Loucy (cell line): Measurements from ENCODE around the gene PCOLCE2.

Experiments used
- H2AFZ ChIP-seq: fragments of 200-600 bp; sonication (generic); 2 replicates; pipeline ENCODE4 v1.6.0; 2016; ENCODE audit warnings: antibody characterized with exemption, mild to moderate bottlenecking, low read length, moderate library complexity
- H3F3A ChIP-seq: fragments of 200-600 bp; 2 replicates; pipeline ENCODE4 v1.6.0; 2016; ENCODE audit warnings: antibody characterized with exemption, low read depth, mild to moderate bottlenecking
- H3K27me3 ChIP-seq: fragments of 200-600 bp; sonication (generic); 2 replicates; pipeline ENCODE4 v1.6.1; 2014; ENCODE audit warnings: low read length, mild to moderate bottlenecking; ENCODE audit not compliant: insufficient read depth, poor library complexity, severe bottlenecking
- H3K36me3 ChIP-seq: fragments of 200-600 bp; sonication (generic); 2 replicates; pipeline ENCODE4 v1.6.1; 2016; ENCODE audit warnings: low read length; ENCODE audit not compliant: insufficient read depth
- H3K4me1 ChIP-seq: fragments of 200-600 bp; sonication (generic); 2 replicates; pipeline ENCODE4 v1.5.1; 2014; ENCODE audit warnings: low read length, mild to moderate bottlenecking; ENCODE audit not compliant: insufficient read depth, poor library complexity, severe bottlenecking
- H3K4me2 ChIP-seq: fragments of 200-600 bp; sonication (generic); 2 replicates; pipeline ENCODE4 v1.6.0; 2014; ENCODE audit warnings: antibody characterized with exemption, low read length, low read depth, mild to moderate bottlenecking; ENCODE audit not compliant: poor library complexity, severe bottlenecking
- H3K4me3 ChIP-seq: fragments of 200-600 bp; sonication (generic); 2 replicates; pipeline ENCODE4 v1.5.1; 2014; ENCODE audit warnings: low read length, mild to moderate bottlenecking, mixed read lengths; ENCODE audit not compliant: poor library complexity, severe bottlenecking
- H3K79me2 ChIP-seq: fragments of 200-600 bp; sonication (generic); 2 replicates; pipeline ENCODE4 v1.6.1; 2014; ENCODE audit warnings: low read length; ENCODE audit not compliant: insufficient read depth
- H3K9ac ChIP-seq: fragments of 200-600 bp; sonication (generic); 2 replicates; pipeline ENCODE4 v1.6.0; 2014; ENCODE audit warnings: mild to moderate bottlenecking, low read depth, low read length, moderate library complexity; ENCODE audit not compliant: poor library complexity, severe bottlenecking
- H3K9me2 ChIP-seq: fragments of 200-600 bp; sonication (generic); replicated peaks from 2 replicates; pipeline ENCODE4 v1.6.1; 2016; ENCODE audit warnings: low read depth, low read length, mixed read lengths
- H3K9me3 ChIP-seq: fragments of 200-600 bp; sonication (generic); 2 replicates; pipeline ENCODE4 v1.6.1; 2014; ENCODE audit warnings: mild to moderate bottlenecking, antibody characterized with exemption, low read length, low read depth; ENCODE audit not compliant: insufficient read depth
- H4K20me1 ChIP-seq: fragments of 200-600 bp; sonication (generic); 2 replicates; pipeline ENCODE4 v1.6.0; 2014; ENCODE audit warnings: antibody characterized with exemption, low read length, mild to moderate bottlenecking; ENCODE audit not compliant: insufficient read depth, poor library complexity, severe bottlenecking
- EZH2phosphoT487 ChIP-seq: fragments of 200-600 bp; IDR thresholded peaks from 2 replicates; pipeline ENCODE4 v1.6.1; 2018; ENCODE audit warnings: antibody characterized with exemption, mild to moderate bottlenecking, moderate library complexity, borderline replicate concordance
- TF ChIP-seq, protein P1 (sequence below): fragments of 200-600 bp; sonication (generic); conservative IDR thresholded peaks from 2 replicates; pipeline ENCODE4 v1.5.1; 2014; ENCODE audit warnings: mild to moderate bottlenecking, antibody characterized with exemption, low read length

PCOLCE2 gene

DNA sequence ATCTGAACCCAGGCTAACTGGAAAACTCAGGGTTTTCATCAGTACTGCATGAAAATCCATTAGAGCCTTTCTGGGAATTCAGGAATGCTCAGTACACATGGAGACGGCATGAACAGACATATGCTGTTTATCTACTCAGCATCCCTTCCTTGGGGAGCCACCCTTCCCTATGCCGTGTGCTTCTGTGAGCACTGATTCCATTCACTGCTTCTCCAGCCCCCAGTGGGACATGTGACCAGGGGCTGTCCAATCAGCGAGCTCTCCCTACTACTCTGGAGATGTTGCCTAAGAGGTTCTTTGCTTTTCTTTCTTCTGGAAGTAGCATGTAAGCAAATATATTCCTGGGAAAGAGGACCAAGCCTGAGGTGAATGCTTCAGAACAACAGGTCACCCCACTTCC lies 5.6 kb upstream of the PCOLCE2 start:
- Histone ChIP-seq H3F3A (no peaks in the 10 kb centered on the region), H3K9me3 (no peaks in the 10 kb centered on the region), H3K79me2 (no peaks in the 10 kb centered on the region), H3K4me2 (no peak overlapping the region), H3K4me1 (no peaks in the 10 kb centered on the region), H3K4me3 (no peak overlapping the region), H3K9ac (no peak overlapping the region), H2AFZ (no peak overlapping the region), H3K36me3 (no peaks in the 10 kb centered on the region), H3K27me3 (peaks cover under 1% of the 10 kb centered on the region), H3K9me2 (no peaks in the 10 kb centered on the region), H4K20me1 (no peaks in the 10 kb centered on the region)
- TF ChIP-seq EZH2phosphoT487, result no peak
- TF ChIP-seq, protein P1, sequence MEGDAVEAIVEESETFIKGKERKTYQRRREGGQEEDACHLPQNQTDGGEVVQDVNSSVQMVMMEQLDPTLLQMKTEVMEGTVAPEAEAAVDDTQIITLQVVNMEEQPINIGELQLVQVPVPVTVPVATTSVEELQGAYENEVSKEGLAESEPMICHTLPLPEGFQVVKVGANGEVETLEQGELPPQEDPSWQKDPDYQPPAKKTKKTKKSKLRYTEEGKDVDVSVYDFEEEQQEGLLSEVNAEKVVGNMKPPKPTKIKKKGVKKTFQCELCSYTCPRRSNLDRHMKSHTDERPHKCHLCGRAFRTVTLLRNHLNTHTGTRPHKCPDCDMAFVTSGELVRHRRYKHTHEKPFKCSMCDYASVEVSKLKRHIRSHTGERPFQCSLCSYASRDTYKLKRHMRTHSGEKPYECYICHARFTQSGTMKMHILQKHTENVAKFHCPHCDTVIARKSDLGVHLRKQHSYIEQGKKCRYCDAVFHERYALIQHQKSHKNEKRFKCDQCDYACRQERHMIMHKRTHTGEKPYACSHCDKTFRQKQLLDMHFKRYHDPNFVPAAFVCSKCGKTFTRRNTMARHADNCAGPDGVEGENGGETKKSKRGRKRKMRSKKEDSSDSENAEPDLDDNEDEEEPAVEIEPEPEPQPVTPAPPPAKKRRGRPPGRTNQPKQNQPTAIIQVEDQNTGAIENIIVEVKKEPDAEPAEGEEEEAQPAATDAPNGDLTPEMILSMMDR, result no peak

DNA sequence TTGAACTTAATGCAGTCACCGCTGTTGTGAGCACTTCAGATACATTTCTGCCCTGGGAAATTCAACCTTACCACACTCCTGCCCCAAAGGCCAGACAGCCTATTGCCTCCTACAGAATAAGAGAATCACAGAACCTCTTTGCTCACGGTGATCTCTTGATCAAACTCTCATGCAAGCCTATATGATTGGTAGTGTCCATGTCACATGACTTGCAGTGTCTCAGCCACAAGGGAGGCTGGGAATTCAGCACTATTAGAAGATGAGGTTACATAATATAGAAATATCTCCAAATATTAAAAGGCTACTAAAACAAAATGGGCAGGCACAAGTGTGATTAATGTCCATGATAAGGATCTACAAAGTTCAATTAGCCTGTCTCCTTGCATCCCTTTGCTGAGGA lies 3.8 kb upstream of the PCOLCE2 start:
- no peak overlapping the region for H3K4me3 ChIP-seq
- H3K79me2 ChIP-seq, result no peaks in the 10 kb centered on the region
- no peak for TF ChIP-seq EZH2phosphoT487
- TF ChIP-seq, protein P1, result no peak

DNA sequence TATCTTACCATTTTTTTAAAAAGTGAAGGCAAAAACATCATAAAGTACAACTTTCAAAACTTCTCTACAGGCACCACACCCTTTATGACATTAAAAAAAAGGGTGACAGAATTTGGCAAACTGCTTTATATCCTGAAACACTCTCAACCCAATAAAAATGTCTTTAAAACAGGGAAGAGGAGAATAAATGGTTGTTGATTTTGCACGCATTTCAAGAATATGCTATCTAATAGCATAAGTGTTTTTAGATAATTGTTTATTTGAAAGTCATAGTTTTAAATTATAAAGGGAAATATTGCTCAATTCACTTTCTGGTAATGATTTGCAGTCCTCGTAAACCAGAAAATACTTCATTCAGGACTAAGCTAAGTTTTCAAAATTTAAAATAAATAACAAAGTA lies 1.7 kb upstream of the PCOLCE2 start:
- H3K9me2 ChIP-seq, result no peaks in the 10 kb centered on the region
- TF ChIP-seq, protein P1, result no peak
- no peak for TF ChIP-seq EZH2phosphoT487
- no peaks in the 10 kb centered on the region for H3F3A ChIP-seq
- no peak overlapping the region for H3K9ac ChIP-seq
- H3K27me3 ChIP-seq, result peaks cover 5% of the 10 kb centered on the region
- no peaks in the 10 kb centered on the region for H3K36me3 ChIP-seq
- no peaks in the 10 kb centered on the region for H3K79me2 ChIP-seq
- H2AFZ ChIP-seq, result no peak overlapping the region
- peaks cover 3% of the 10 kb centered on the region for H3K4me1 ChIP-seq
- H3K4me3 ChIP-seq, result no peak overlapping the region
- no peak overlapping the region for H3K4me2 ChIP-seq
- H4K20me1 ChIP-seq, result no peaks in the 10 kb centered on the region
- H3K9me3 ChIP-seq, result no peaks in the 10 kb centered on the region

More for the DNA sequence above, 3.8 kb upstream of the PCOLCE2 start:
- Histone ChIP-seq H3K9me3 (no peaks in the 10 kb centered on the region), H3K4me2 (no peak overlapping the region), H2AFZ (no peak overlapping the region), H4K20me1 (no peaks in the 10 kb centered on the region), H3K36me3 (no peaks in the 10 kb centered on the region), H3K9me2 (no peaks in the 10 kb centered on the region), H3K4me1 (peaks cover 3% of the 10 kb centered on the region), H3F3A (no peaks in the 10 kb centered on the region), H3K9ac (no peak overlapping the region), H3K27me3 (peaks cover 5% of the 10 kb centered on the region)
